GM12801 (cell line): ENCODE data around the gene VTI1B.

Source experiments
- CTCF ChIP-seq: IDR thresholded peaks from one replicate; pipeline ENCODE4 v1.5.1; 2011; ENCODE audit warnings: control low read depth; ENCODE audit not compliant: insufficient read length; ENCODE audit errors: extremely low read depth

Gene VTI1B

GRCh38 chr14:67674480-67675218, at the start of gene VTI1B:
TSS of gene VTI1B (minus strand) at chr14:67674632. CDS start at chr14:67674489, 143 bp downstream.
- TF ChIP-seq CTCF = no peak

- no peak for TF ChIP-seq CTCF
These were observed 47.9 kb upstream of the VTI1B start for GRCh38 chr14:67722293-67722692.

- TF ChIP-seq CTCF = no peak
These were observed 47.4 kb upstream of the VTI1B start for GRCh38 chr14:67721875-67722274.

GRCh38 chr14:67719866-67720265, 45.4 kb upstream of the VTI1B start:
- TF ChIP-seq CTCF = no peak

- no peak for TF ChIP-seq CTCF
These were observed 43.8 kb upstream of the VTI1B start for GRCh38 chr14:67718265-67718664.

- TF ChIP-seq CTCF = no peak
These were observed 42.6 kb upstream of the VTI1B start for GRCh38 chr14:67717048-67717447.

GRCh38 chr14:67710209-67710608, 35.8 kb upstream of the VTI1B start:
- TF ChIP-seq CTCF = no peak

GRCh38 chr14:67705211-67705610, 30.8 kb upstream of the VTI1B start:
- TF ChIP-seq CTCF = no peak
